GM18861 (cell line): ENCODE measurements around the gene DCAF4L1.

ENCODE experiments used
- ATAC-seq: cut with Tn5 transposase; IDR thresholded peaks from one replicate; pipeline ENCODE4 v1.9.1; 2021; ENCODE audit not compliant: unreplicated experiment

The DCAF4L1 gene

GRCh38 chr4:41989994-41990364 is 8.4 kb downstream of the DCAF4L1 start:
- no peak for ATAC-seq

- ATAC-seq = peak; percentile 96
These were observed 9.0 kb downstream of the DCAF4L1 start, which contains the start of gene SLC30A9 for GRCh38 chr4:41990365-41991111. Gene SLC30A9 (plus strand): TSS chr4:41990530. CDS start chr4:41990652, 122 bp downstream.

- no peak for ATAC-seq
These were observed 10.6 kb downstream of the DCAF4L1 start for GRCh38 chr4:41991916-41992767.

- ATAC-seq = no peak
These were observed 11.7 kb downstream of the DCAF4L1 start for GRCh38 chr4:41992967-41993857.

GRCh38 chr4:41994461-41994985 is 13.0 kb downstream of the DCAF4L1 start:
- no peak for ATAC-seq

GRCh38 chr4:41998019-41998418 is 16.5 kb downstream of the DCAF4L1 start:
- no peak for ATAC-seq

GRCh38 chr4:41999321-41999720 is 17.8 kb downstream of the DCAF4L1 start:
- ATAC-seq = no peak

- ATAC-seq = no peak
These were observed 26.6 kb downstream of the DCAF4L1 start for GRCh38 chr4:42008011-42008786.

- no peak for ATAC-seq
These were observed 33.9 kb downstream of the DCAF4L1 start for GRCh38 chr4:42015438-42015837.

- no peak for ATAC-seq
These were observed 36.9 kb downstream of the DCAF4L1 start for GRCh38 chr4:42018451-42018850.
